ENCODE measurements around the gene NCSTN. TPM values are rescaled to one million over a fixed set of nuclear protein-coding genes. Genes with fewer than 3 reads are reported as not detected.

The NCSTN gene
- total RNA-seq, 1 donor, result 165 TPM

DNA sequence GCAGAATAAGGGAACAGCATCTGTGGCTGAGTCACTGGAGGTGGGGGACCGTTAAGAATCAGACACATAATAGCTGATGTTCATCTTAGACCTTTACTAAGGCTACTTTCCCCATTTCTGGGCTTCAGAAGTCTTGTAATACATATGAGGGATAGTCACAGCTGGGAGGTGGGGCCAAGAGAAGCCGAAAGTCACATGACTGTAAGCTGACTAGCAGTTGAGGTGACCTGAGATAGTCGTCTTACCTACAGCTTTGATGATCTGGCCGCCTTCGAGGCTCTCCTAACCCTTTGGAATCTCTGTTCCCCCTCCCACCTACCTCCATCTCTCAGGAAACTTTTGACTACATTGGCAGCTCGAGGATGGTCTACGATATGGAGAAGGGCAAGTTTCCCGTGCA lies 9.4 kb downstream of the NCSTN start:
- Histone ChIP-seq H3K9me3 (ENCODE audit: low read depth, low read length) (no peaks in the 10 kb centered on the region), H3K4me1 (ENCODE audit: insufficient read depth, low read length) (no peaks in the 10 kb centered on the region), H3K27me3 (ENCODE audit: insufficient read depth, low read length) (no peaks in the 10 kb centered on the region), H2AFZ (ENCODE audit: low read length) (no peak overlapping the region), H3K4me3 (ENCODE audit: insufficient read depth, low read length) (no peak overlapping the region), H3K4me2 (ENCODE audit: insufficient read depth, low read length) (no peak overlapping the region), H3K36me3 (ENCODE audit: insufficient read depth, low read length) (peaks cover 88% of the 10 kb centered on the region), H4K20me1 (ENCODE audit: insufficient read depth, low read length) (no peaks in the 10 kb centered on the region), H3K27ac (ENCODE audit: low read depth, low read length) (no peak overlapping the region), H3K79me2 (ENCODE audit: insufficient read depth, low read length) (peaks cover 5% of the 10 kb centered on the region)
- DNase-seq (ENCODE audit: insufficient read length, low spot score, missing footprints), result no peak
- TF ChIP-seq, protein P1, sequence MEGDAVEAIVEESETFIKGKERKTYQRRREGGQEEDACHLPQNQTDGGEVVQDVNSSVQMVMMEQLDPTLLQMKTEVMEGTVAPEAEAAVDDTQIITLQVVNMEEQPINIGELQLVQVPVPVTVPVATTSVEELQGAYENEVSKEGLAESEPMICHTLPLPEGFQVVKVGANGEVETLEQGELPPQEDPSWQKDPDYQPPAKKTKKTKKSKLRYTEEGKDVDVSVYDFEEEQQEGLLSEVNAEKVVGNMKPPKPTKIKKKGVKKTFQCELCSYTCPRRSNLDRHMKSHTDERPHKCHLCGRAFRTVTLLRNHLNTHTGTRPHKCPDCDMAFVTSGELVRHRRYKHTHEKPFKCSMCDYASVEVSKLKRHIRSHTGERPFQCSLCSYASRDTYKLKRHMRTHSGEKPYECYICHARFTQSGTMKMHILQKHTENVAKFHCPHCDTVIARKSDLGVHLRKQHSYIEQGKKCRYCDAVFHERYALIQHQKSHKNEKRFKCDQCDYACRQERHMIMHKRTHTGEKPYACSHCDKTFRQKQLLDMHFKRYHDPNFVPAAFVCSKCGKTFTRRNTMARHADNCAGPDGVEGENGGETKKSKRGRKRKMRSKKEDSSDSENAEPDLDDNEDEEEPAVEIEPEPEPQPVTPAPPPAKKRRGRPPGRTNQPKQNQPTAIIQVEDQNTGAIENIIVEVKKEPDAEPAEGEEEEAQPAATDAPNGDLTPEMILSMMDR (IDR thresholded peaks at IDR 0.05; ENCODE audit: extremely low read depth, low read depth, low read length), result no peak

- Histone ChIP-seq H3K27ac (ENCODE audit: low read depth, low read length) (no peak overlapping the region), H2AFZ (ENCODE audit: low read length) (no peak overlapping the region), H3K36me3 (ENCODE audit: insufficient read depth, low read length) (peaks cover 90% of the 10 kb centered on the region), H3K27me3 (ENCODE audit: insufficient read depth, low read length) (no peaks in the 10 kb centered on the region), H3K9me3 (ENCODE audit: low read depth, low read length) (no peaks in the 10 kb centered on the region), H3K79me2 (ENCODE audit: insufficient read depth, low read length) (peaks cover 2% of the 10 kb centered on the region), H3K4me3 (ENCODE audit: insufficient read depth, low read length) (no peak overlapping the region), H4K20me1 (ENCODE audit: insufficient read depth, low read length) (peaks cover 4% of the 10 kb centered on the region), H3K4me1 (ENCODE audit: insufficient read depth, low read length) (no peaks in the 10 kb centered on the region), H3K4me2 (ENCODE audit: insufficient read depth, low read length) (no peak overlapping the region)
- DNase-seq (ENCODE audit: insufficient read length, low spot score, missing footprints), result no peak
- TF ChIP-seq, protein P1 (IDR thresholded peaks at IDR 0.05; ENCODE audit: extremely low read depth, low read depth, low read length), result no peak
Observed at GRCh38 chr1:160353223-160353622, 10.0 kb downstream of the NCSTN start.

- H3K27me3 ChIP-seq (ENCODE audit: insufficient read depth, low read length), result no peaks in the 10 kb centered on the region
- H3K27ac ChIP-seq (ENCODE audit: low read depth, low read length), result no peak overlapping the region
- H2AFZ ChIP-seq (ENCODE audit: low read length), result no peak overlapping the region
- peaks cover 86% of the 10 kb centered on the region for H3K36me3 ChIP-seq (ENCODE audit: insufficient read depth, low read length)
- no peak overlapping the region for H3K4me3 ChIP-seq (ENCODE audit: insufficient read depth, low read length)
- no peaks in the 10 kb centered on the region for H3K9me3 ChIP-seq (ENCODE audit: low read depth, low read length)
- no peaks in the 10 kb centered on the region for H3K79me2 ChIP-seq (ENCODE audit: insufficient read depth, low read length)
- H4K20me1 ChIP-seq (ENCODE audit: insufficient read depth, low read length), result peaks cover 4% of the 10 kb centered on the region
- no peak for DNase-seq (ENCODE audit: insufficient read length, low spot score, missing footprints)
- H3K4me1 ChIP-seq (ENCODE audit: insufficient read depth, low read length), result no peaks in the 10 kb centered on the region
- no peak overlapping the region for H3K4me2 ChIP-seq (ENCODE audit: insufficient read depth, low read length)
- TF ChIP-seq, protein P1 (IDR thresholded peaks at IDR 0.05; ENCODE audit: extremely low read depth, low read depth, low read length), result peak; percentile 57
Observed at GRCh38 chr1:160354388-160354985, 11.3 kb downstream of the NCSTN start.

- TF ChIP-seq, protein P1 (IDR thresholded peaks at IDR 0.05; ENCODE audit: extremely low read depth, low read depth, low read length), result no peak
- Histone ChIP-seq H3K4me1 (ENCODE audit: insufficient read depth, low read length) (no peaks in the 10 kb centered on the region), H3K79me2 (ENCODE audit: insufficient read depth, low read length) (no peaks in the 10 kb centered on the region), H3K4me2 (ENCODE audit: insufficient read depth, low read length) (no peak overlapping the region), H3K9me3 (ENCODE audit: low read depth, low read length) (no peaks in the 10 kb centered on the region), H3K27ac (ENCODE audit: low read depth, low read length) (no peak overlapping the region), H2AFZ (ENCODE audit: low read length) (no peak overlapping the region), H4K20me1 (ENCODE audit: insufficient read depth, low read length) (peaks cover 4% of the 10 kb centered on the region), H3K4me3 (ENCODE audit: insufficient read depth, low read length) (no peak overlapping the region), H3K36me3 (ENCODE audit: insufficient read depth, low read length) (peaks cover 65% of the 10 kb centered on the region), H3K27me3 (ENCODE audit: insufficient read depth, low read length) (no peaks in the 10 kb centered on the region)
- no peak for DNase-seq (ENCODE audit: insufficient read length, low spot score, missing footprints)
Observed at GRCh38 chr1:160357286-160358002, 14.3 kb downstream of the NCSTN start.
